A549 (cell line): ENCODE measurements around the gene SEC16A. TPM values are rescaled to one million over a fixed set of nuclear protein-coding genes. Genes with fewer than 3 reads are reported as not detected.

Source experiments
- ATAC-seq, 2 experiments: fragments of 200-7000 bp in 1 of 2; fragments of >200 bp in 1 of 2; cut with Nextera tagmentation in 1 of 2; cut with Tn5 transposase in 1 of 2; 3 replicates each; pipeline versions ENCODE4 v1.8.0 to v1.9.1; 2018 to 2020; ENCODE audit warnings: mild to moderate bottlenecking in 1 of 2, moderate library complexity in 1 of 2
- CTCF ChIA-PET: fragments of 300-600 bp; sonication (Branson Sonifier 250); formaldehyde crosslinking; extraction: SDS; loops from one replicate; lab custom pipeline; 2021; ENCODE audit warnings: antibody characterized with exemption, inconsistent platforms; lab: Yijun Ruan, JAX
- POLR2A ChIA-PET: fragments of 350-600 bp; formaldehyde crosslinking; extraction: SDS; loops from one replicate; lab custom pipeline; 2021; ENCODE audit warnings: antibody characterized with exemption, inconsistent platforms; lab: Yijun Ruan, JAX
- DNase-seq, 2 experiments: peaks; one replicate each; pipeline versions ENCODE4 v3.0.0 to v3.0.0-alpha.2; 2011 to 2016; ENCODE audit warnings: low read depth in 1 of 2, low spot score in 1 of 2
- FAIRE-seq: peaks from 2 replicates; lab custom pipeline; 2011; peaks lifted over from hg19 to GRCh38; lab: Jason Lieb, UNC
- H3K27ac ChIP-seq, 2 experiments: fragments of >200 bp; sonication (Bioruptor Twin); formaldehyde crosslinking; 3 replicates each; pipeline ENCODE4 v1.5.1; 2016 to 2017
- H3K4me1 ChIP-seq: fragments of >200 bp; sonication (Bioruptor Twin); formaldehyde crosslinking; 3 replicates; pipeline ENCODE4 v1.6.1; 2016
- H3K4me2 ChIP-seq: fragments of >200 bp; sonication (Bioruptor Twin); formaldehyde crosslinking; 3 replicates; pipeline ENCODE4 v1.6.1; 2016
- H3K4me3 ChIP-seq: fragments of >200 bp; sonication (Bioruptor Twin); formaldehyde crosslinking; 3 replicates; pipeline ENCODE4 v1.5.1; 2016
- H3K9me3 ChIP-seq: fragments of >200 bp; sonication (Bioruptor Twin); formaldehyde crosslinking; 3 replicates; pipeline ENCODE4 v1.6.1; 2016
- CHD2 ChIP-seq: fragments of 150-350 bp; IDR thresholded peaks from 2 replicates; pipeline ENCODE4 v1.6.1; 2014; ENCODE audit warnings: low read length; ENCODE audit not compliant: partially characterized antibody
- EHMT2 ChIP-seq: fragments of 200-600 bp; sonication (generic); IDR thresholded peaks from 2 replicates; pipeline ENCODE4 v1.6.1; 2016; ENCODE audit warnings: antibody characterized with exemption, low read depth, mild to moderate bottlenecking, moderate library complexity
- FOSL2 ChIP-seq, 2 experiments: fragments of 450-650 bp in 1 of 2; fragments of >200 bp in 1 of 2; sonication (Bioruptor Twin) in 1 of 2; formaldehyde crosslinking; IDR thresholded peaks; 2 replicates each; pipeline versions ENCODE4 v1.5.0 to v1.6.1; 2016 to 2020; ENCODE audit warnings: mild to moderate bottlenecking in 1 of 2, moderate library complexity in 1 of 2
- FOXS1 ChIP-seq: fragments of 250-450 bp; sonication (Bioruptor Pico); IDR thresholded peaks from 2 replicates; pipeline ENCODE4 v1.5.0; 2020; ENCODE audit warnings: mild to moderate bottlenecking, moderate library complexity
- JUNB ChIP-seq: fragments of >200 bp; sonication (Bioruptor Twin); formaldehyde crosslinking; IDR thresholded peaks from 2 replicates; pipeline ENCODE4 v1.6.1; 2016
- MAZ ChIP-seq: fragments of 150-350 bp; IDR thresholded peaks from 2 replicates; pipeline ENCODE4 v1.6.1; 2014; ENCODE audit warnings: antibody characterized with exemption, low read depth, low read length, borderline replicate concordance
- MYC ChIP-seq: IDR thresholded peaks from 2 replicates; pipeline ENCODE4 v1.6.1; 2012; ENCODE audit warnings: mild to moderate bottlenecking, inconsistent platforms, low read length, improper control_type of control experiment, borderline replicate concordance
- NR3C1 ChIP-seq: fragments of >200 bp; sonication (Bioruptor Twin); formaldehyde crosslinking; IDR thresholded peaks from 3 replicates; pipeline ENCODE4 v1.6.1; 2017
- POLR2A ChIP-seq: IDR thresholded peaks from 2 replicates; pipeline ENCODE4 v1.6.1; 2012; ENCODE audit warnings: mild to moderate bottlenecking, low read length
- ZNF302 ChIP-seq: fragments of 250-450 bp; sonication (Bioruptor Pico); IDR thresholded peaks from 2 replicates; pipeline ENCODE4 v1.9.0; 2021; ENCODE audit warnings: inconsistent platforms, mild to moderate bottlenecking, moderate library complexity
- WGBS: methylation state at CpG from one replicate; pipeline ENCODE4 v1.1.6; 2017; ENCODE audit errors: missing lambda C conversion rate; 5-methylcytosine and 5-hydroxymethylcytosine counted together
- polyA plus RNA-seq, 4 experiments: library from polyadenylated mRNA; depleted of rRNA in 3 of 4; stranded (reverse); fragments of >200 nt; fragmentation: RNase III in 1 of 4; extraction: RNeasy Plus Mini Kit Qiagen cat#74134 plus additional on column Dnase treatment in 1 of 4; gene quantifications; 2 replicates in 3 of 4; 3 replicates in 1 of 4; pipeline ENCODE4 v1.2.3, GENCODE V29; 2011 to 2017
- TF ChIP-seq, protein P1 (sequence below): fragments of 150-350 bp; IDR thresholded peaks from 2 replicates; pipeline ENCODE4 v1.6.1; 2014; ENCODE audit warnings: low read depth, mild to moderate bottlenecking, low read length
- TF ChIP-seq, protein P2 (sequence below): fragments of 200-600 bp; sonication (generic); IDR thresholded peaks from 2 replicates; pipeline ENCODE4 v1.6.1; 2016; ENCODE audit warnings: antibody characterized with exemption, mild to moderate bottlenecking, moderate library complexity
- TF ChIP-seq, protein P3 (sequence below): fragments of 450-650 bp; IDR thresholded peaks from 2 replicates; pipeline ENCODE4 v1.6.1; 2014; ENCODE audit warnings: antibody characterized with exemption
- TF ChIP-seq, protein P4 (sequence below): fragments of 250-450 bp; sonication (Bioruptor Pico); IDR thresholded peaks from 2 replicates; pipeline ENCODE4 v1.5.0; 2021; ENCODE audit warnings: mild to moderate bottlenecking, moderate library complexity, borderline replicate concordance
- TF ChIP-seq, protein P5 (sequence below): fragments of >200 bp; sonication (Bioruptor Twin); formaldehyde crosslinking; IDR thresholded peaks from 3 replicates; pipeline ENCODE4 v1.6.1; 2016

SEC16A gene
- polyA plus RNA-seq, 2 of the 4 experiments (the other 2 are of a cell fraction), result 24.2 to 38.0 TPM

DNA sequence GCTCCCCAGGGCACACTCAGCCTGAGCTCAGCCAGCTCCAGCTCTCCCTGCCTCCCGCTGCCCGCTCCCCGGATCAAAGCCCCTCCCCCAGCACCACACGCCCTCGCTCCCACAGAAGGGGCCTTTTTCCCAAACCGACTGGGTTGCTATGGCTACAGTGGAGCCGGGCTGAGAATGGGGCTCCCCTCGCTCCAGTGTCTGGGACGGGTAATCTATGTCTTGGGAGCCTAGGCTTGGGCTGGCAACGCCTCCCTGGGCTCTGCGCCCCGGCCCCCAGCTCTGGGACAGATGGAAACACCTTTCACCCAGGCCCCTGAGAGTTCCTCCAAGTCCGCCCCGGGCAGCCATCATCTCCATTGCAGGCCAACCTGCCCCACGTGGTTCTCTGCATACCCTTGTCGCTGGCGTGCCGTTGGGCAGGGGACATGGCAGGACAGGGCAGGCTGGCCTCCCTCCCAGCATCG is 33.4 kb upstream of the SEC16A start:
- no peak for FAIRE-seq
- Histone ChIP-seq H3K27ac (no peak overlapping the region), H3K4me3 (no peak overlapping the region), H3K4me1 (peaks cover 25% of the 10 kb centered on the region), H3K9me3 (no peaks in the 10 kb centered on the region), H3K4me2 (no peak overlapping the region)
- ChIA-PET POLR2A (no interaction called here), CTCF (interaction anchor here (1.1 kb wide), 1 partner anchor 27 kb away, joined by 4 read pairs; no protein-coding TSS in a partner anchor)
- DNase-seq, result no peak
- no peak for TF ChIP-seq ZNF302 (CRISPR knock-in tag)
- ATAC-seq, result no peak
- WGBS, result 90% methylated on average over 10 of the region's 19 CpGs

DNA sequence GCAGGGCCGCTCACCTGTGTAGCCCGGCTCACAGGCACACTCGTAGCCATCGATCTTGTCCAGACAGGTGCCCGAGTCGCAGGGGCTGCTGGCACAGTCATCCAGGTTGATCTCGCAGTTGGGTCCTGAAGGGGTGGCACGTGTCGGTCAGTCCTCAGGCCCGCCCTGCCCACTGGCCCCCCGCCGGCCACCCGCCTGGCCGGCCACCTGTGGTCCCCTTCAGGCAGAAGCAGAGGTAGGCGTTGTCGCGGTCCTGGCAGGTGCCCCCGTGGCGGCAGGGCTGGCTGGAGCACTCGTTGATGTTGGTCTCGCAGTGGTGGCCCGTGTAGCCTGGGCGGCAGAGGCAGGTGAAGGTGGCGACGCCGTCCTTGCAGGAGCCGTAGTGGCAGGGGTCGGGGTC is 32.4 kb upstream of the SEC16A start:
- no peak for DNase-seq
- Histone ChIP-seq H3K4me3 (no peak overlapping the region), H3K4me1 (peaks cover 16% of the 10 kb centered on the region)
- TF ChIP-seq, protein P1, sequence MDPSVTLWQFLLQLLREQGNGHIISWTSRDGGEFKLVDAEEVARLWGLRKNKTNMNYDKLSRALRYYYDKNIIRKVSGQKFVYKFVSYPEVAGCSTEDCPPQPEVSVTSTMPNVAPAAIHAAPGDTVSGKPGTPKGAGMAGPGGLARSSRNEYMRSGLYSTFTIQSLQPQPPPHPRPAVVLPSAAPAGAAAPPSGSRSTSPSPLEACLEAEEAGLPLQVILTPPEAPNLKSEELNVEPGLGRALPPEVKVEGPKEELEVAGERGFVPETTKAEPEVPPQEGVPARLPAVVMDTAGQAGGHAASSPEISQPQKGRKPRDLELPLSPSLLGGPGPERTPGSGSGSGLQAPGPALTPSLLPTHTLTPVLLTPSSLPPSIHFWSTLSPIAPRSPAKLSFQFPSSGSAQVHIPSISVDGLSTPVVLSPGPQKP, result no peak
- TF ChIP-seq JUNB (no peak), CHD2 (no peak), FOSL2 (IDR thresholded peaks at IDR 0.05) (no peak), FOSL2 (CRISPR knock-in tag; IDR thresholded peaks at IDR 0.05) (no peak)
- TF ChIP-seq, protein P2, sequence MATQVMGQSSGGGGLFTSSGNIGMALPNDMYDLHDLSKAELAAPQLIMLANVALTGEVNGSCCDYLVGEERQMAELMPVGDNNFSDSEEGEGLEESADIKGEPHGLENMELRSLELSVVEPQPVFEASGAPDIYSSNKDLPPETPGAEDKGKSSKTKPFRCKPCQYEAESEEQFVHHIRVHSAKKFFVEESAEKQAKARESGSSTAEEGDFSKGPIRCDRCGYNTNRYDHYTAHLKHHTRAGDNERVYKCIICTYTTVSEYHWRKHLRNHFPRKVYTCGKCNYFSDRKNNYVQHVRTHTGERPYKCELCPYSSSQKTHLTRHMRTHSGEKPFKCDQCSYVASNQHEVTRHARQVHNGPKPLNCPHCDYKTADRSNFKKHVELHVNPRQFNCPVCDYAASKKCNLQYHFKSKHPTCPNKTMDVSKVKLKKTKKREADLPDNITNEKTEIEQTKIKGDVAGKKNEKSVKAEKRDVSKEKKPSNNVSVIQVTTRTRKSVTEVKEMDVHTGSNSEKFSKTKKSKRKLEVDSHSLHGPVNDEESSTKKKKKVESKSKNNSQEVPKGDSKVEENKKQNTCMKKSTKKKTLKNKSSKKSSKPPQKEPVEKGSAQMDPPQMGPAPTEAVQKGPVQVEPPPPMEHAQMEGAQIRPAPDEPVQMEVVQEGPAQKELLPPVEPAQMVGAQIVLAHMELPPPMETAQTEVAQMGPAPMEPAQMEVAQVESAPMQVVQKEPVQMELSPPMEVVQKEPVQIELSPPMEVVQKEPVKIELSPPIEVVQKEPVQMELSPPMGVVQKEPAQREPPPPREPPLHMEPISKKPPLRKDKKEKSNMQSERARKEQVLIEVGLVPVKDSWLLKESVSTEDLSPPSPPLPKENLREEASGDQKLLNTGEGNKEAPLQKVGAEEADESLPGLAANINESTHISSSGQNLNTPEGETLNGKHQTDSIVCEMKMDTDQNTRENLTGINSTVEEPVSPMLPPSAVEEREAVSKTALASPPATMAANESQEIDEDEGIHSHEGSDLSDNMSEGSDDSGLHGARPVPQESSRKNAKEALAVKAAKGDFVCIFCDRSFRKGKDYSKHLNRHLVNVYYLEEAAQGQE, result no peak
- TF ChIP-seq, all 56 proteins: peak for 0
- H3K4me2 ChIP-seq, result no peak overlapping the region
- FAIRE-seq, result no peak
- ChIA-PET CTCF (interaction anchor here (2.0 kb wide), 1 partner anchor 27 kb away, joined by 5 read pairs; no protein-coding TSS in a partner anchor), POLR2A (no interaction called here)
- WGBS, result 96% methylated on average over 17 of the region's 28 CpGs
- no peaks in the 10 kb centered on the region for H3K9me3 ChIP-seq
- no peak overlapping the region for H3K27ac ChIP-seq
- no peak for ATAC-seq

DNA sequence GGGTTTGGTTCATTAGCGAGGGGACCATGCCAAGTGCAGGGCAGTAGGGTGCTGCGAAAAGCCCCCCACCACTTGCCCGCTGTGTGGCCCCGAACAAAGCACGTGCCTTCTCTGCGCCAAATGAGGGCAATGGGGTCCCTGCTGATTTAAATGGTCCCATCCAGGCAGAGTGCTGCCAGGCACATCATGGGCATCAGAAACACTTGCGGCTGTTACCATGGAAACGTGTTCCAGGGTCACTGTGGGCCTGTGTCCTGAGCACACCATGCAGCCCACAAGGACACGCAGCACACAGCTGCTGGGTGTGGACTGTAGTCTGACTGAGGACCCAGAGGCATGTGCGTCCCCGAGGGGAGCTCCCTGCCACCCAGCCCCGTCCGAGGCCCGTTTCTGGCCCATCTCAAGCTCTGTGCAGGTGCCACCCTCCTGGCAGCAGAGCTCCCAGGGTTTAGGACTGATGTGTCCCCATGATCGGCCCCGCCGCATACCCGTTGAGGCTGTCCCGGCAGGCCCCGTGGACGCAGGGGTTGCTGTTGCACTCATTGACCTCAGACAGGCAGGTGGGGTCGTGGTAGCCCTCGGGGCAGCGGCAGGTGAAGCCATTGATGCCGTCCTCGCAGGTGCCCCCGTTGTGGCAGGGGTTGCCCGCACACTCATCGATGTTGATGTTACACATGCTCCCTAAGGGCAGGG is 31.3 kb upstream of the SEC16A start:
- ATAC-seq, result no peak
- ChIA-PET CTCF (interaction anchor here (2.0 kb wide), 1 partner anchor 26 kb away, joined by 5 read pairs; no protein-coding TSS in a partner anchor), POLR2A (no interaction called here)
- H3K4me1 ChIP-seq, result peaks cover 5% of the 10 kb centered on the region
- no peak for TF ChIP-seq NR3C1
- TF ChIP-seq, protein P2, result no peak
- no peak for TF ChIP-seq FOXS1 (CRISPR knock-in tag)
- TF ChIP-seq POLR2A, result no peak
- TF ChIP-seq, protein P3, sequence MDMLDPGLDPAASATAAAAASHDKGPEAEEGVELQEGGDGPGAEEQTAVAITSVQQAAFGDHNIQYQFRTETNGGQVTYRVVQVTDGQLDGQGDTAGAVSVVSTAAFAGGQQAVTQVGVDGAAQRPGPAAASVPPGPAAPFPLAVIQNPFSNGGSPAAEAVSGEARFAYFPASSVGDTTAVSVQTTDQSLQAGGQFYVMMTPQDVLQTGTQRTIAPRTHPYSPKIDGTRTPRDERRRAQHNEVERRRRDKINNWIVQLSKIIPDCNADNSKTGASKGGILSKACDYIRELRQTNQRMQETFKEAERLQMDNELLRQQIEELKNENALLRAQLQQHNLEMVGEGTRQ, result no peak
- TF ChIP-seq MAZ, result no peak
- TF ChIP-seq, protein P4, sequence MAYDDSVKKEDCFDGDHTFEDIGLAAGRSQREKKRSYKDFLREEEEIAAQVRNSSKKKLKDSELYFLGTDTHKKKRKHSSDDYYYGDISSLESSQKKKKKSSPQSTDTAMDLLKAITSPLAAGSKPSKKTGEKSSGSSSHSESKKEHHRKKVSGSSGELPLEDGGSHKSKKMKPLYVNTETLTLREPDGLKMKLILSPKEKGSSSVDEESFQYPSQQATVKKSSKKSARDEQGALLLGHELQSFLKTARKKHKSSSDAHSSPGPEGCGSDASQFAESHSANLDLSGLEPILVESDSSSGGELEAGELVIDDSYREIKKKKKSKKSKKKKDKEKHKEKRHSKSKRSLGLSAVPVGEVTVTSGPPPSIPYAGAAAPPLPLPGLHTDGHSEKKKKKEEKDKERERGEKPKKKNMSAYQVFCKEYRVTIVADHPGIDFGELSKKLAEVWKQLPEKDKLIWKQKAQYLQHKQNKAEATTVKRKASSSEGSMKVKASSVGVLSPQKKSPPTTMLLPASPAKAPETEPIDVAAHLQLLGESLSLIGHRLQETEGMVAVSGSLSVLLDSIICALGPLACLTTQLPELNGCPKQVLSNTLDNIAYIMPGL (CRISPR knock-in tag), result no peak
- no peak for TF ChIP-seq EHMT2
- TF ChIP-seq MYC, result no peak
- TF ChIP-seq, protein P5, sequence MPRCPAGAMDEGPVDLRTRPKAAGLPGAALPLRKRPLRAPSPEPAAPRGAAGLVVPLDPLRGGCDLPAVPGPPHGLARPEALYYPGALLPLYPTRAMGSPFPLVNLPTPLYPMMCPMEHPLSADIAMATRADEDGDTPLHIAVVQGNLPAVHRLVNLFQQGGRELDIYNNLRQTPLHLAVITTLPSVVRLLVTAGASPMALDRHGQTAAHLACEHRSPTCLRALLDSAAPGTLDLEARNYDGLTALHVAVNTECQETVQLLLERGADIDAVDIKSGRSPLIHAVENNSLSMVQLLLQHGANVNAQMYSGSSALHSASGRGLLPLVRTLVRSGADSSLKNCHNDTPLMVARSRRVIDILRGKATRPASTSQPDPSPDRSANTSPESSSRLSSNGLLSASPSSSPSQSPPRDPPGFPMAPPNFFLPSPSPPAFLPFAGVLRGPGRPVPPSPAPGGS, result no peak
- DNase-seq, result no peak
- no peak overlapping the region for H3K4me2 ChIP-seq
- no peaks in the 10 kb centered on the region for H3K9me3 ChIP-seq
- no peak for FAIRE-seq
- H3K4me3 ChIP-seq, result no peak overlapping the region
- no peak overlapping the region for H3K27ac ChIP-seq
- 94% methylated on average over 23 of the region's 29 CpGs for WGBS
